C4-2B (cell line): Measurements from ENCODE around the gene ERBB4.
"Not testable (repeated sequence)": the region's sequence is repeated elsewhere in the genome, so short reads cannot be mapped to it uniquely, and the experiment has no call there.

Source experiments
- ZFX ChIP-seq: fragments of 450-650 bp; IDR thresholded peaks from 2 replicates; pipeline ENCODE4 v1.6.1; 2017
- TF ChIP-seq, protein P1 (sequence below): fragments of 450-650 bp; conservative IDR thresholded peaks from 2 replicates; pipeline ENCODE4 v1.5.1; 2017; ENCODE audit warnings: mild to moderate bottlenecking

DNA sequence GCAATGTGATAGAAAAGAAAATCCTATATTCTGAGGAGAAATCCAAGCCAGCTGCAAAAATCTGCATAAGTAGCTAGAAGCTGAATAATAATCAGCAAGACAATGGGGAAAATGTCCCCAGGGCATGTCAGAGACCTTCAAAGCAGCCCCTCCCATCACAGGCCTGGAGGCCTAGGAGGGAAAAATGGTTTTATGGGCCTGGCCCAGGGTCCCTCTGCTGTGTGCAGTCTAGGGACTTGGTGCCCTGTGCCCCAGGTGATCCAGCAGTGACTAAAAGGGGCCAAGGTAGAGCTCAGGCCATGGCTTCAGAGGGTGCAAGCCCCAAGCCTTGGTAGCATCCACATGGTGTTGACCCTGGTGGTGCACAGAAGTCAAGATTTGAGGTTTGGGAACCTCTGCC, 432.1 kb downstream of the ERBB4 start:
- TF ChIP-seq, protein P1, sequence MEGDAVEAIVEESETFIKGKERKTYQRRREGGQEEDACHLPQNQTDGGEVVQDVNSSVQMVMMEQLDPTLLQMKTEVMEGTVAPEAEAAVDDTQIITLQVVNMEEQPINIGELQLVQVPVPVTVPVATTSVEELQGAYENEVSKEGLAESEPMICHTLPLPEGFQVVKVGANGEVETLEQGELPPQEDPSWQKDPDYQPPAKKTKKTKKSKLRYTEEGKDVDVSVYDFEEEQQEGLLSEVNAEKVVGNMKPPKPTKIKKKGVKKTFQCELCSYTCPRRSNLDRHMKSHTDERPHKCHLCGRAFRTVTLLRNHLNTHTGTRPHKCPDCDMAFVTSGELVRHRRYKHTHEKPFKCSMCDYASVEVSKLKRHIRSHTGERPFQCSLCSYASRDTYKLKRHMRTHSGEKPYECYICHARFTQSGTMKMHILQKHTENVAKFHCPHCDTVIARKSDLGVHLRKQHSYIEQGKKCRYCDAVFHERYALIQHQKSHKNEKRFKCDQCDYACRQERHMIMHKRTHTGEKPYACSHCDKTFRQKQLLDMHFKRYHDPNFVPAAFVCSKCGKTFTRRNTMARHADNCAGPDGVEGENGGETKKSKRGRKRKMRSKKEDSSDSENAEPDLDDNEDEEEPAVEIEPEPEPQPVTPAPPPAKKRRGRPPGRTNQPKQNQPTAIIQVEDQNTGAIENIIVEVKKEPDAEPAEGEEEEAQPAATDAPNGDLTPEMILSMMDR = not testable (repeated sequence)
- not testable (repeated sequence) for TF ChIP-seq ZFX
